Upper lobe of left lung (tissue), 6 donors: ENCODE measurements around the gene BCAS3. TPM values are rescaled to one million over a fixed set of nuclear protein-coding genes. Genes with fewer than 3 reads are reported as not detected.
"Not testable (repeated sequence)": the region's sequence is repeated elsewhere in the genome, so short reads cannot be mapped to it uniquely, and the experiment has no call there.

ENCODE experiments used
- ATAC-seq, 2 donors: fragments of 200-7000 bp; cut with Tn5 transposase; one replicate each; pipeline ENCODE4 v1.9.1; 2022; ENCODE audit warnings: mild to moderate bottlenecking in 2 of 2, moderate library complexity in 2 of 2; ENCODE audit not compliant: low FRiP score in 2 of 2
- DNase-seq, 2 donors: peaks; one replicate each; pipeline ENCODE4 v3.0.0-alpha.2; 2019 to 2020
- H3K27ac ChIP-seq, 4 donors: fragments of 200-600 bp; sonication (generic); one replicate each; pipeline ENCODE4 v1.5.1; 2016 to 2019
- H3K27me3 ChIP-seq, 4 donors: fragments of 200-600 bp; sonication (generic); one replicate each; pipeline ENCODE4 v1.5.1; 2017 to 2019
- H3K36me3 ChIP-seq, 4 donors: fragments of 200-600 bp; sonication (generic); one replicate each; pipeline ENCODE4 v1.5.1; 2016 to 2019
- H3K4me1 ChIP-seq, 4 donors: fragments of 200-600 bp; sonication (generic); one replicate each; pipeline ENCODE4 v1.5.1; 2018 to 2019
- H3K4me3 ChIP-seq, 4 donors: fragments of 200-600 bp; sonication (generic); one replicate each; pipeline ENCODE4 v1.5.1; 2017 to 2019; ENCODE audit warnings: mild to moderate bottlenecking in 2 of 4, moderate library complexity in 1 of 4
- H3K9me3 ChIP-seq, 4 donors: fragments of 200-600 bp; sonication (generic); one replicate each; pipeline ENCODE4 v1.5.1; 2018 to 2019
- EP300 ChIP-seq, 4 donors: sonication (generic); formaldehyde crosslinking; IDR thresholded peaks; one replicate each; pipeline ENCODE4 v1.5.1; 2017; ENCODE audit warnings: antibody characterized with exemption in 4 of 4, control low read depth in 2 of 4
- POLR2A ChIP-seq, 4 donors: fragments of 450-650 bp; IDR thresholded peaks; one replicate each; pipeline ENCODE4 v1.5.1; 2016 to 2017; ENCODE audit warnings: antibody characterized with exemption in 4 of 4, mild to moderate bottlenecking in 2 of 4
- POLR2AphosphoS5 ChIP-seq, 2 donors: sonication (generic); formaldehyde crosslinking; IDR thresholded peaks; one replicate each; pipeline ENCODE4 v1.5.1; 2017; ENCODE audit warnings: antibody characterized with exemption in 2 of 2
- WGBS, 2 donors: methylation state at CpG; one replicate each; pipeline ENCODE4 v1.1.5; 2017 to 2018; 5-methylcytosine and 5-hydroxymethylcytosine counted together
- total RNA-seq, 6 donors: library from RNA; depleted of rRNA in 4 of 6; stranded (reverse); fragments of >200 nt in 4 of 6; gene quantifications; one replicate each; pipeline versions ENCODE4 v1.1.0 to v1.2.1, GENCODE V29; 2016 to 2021
- TF ChIP-seq, protein P1 (sequence below), 6 experiments: fragments of 450-650 bp in 4 of 6; fragments of 200-600 bp in 2 of 6; sonication (generic) in 2 of 6; IDR thresholded peaks; one replicate each; pipeline ENCODE4 v1.5.1; 2016 to 2019; ENCODE audit warnings: antibody characterized with exemption in 6 of 6
- donor health status: DM: no; HTN: no; CAD: no; lungs with moderate emphysema.
- donor health status: DM: no; HTN: yes; CAD: no; lungs with severe emphysema.

BCAS3 gene
- total RNA-seq, 6 donors from 2014 or later: 20.1 to 111 (median 37.0) TPM

DNA sequence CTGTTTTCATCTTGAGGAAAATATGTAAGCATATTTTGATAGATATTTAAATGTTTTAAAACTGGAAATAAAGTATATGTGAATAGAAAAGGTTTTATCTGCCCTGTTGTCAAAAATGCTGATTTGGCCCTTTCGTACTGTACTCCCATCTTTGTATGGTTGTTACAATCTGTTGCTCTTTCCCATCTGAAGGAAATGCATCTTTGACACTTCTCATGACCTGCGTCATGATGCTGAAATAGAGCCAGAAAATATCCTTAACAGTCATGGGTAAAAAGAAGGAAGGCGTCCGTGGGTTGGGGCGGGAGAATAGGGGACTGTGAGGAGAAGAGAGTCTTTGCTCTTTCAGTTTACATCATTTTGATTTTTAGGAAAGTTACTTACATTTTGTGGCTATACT is 327.7 kb downstream of the BCAS3 start:
- no peak overlapping the region for H3K4me3 ChIP-seq
- DNase-seq (no peak), ATAC-seq (no peak)
- WGBS, 2 donors: 81 to 85% methylated on average over 5 of the region's 5 CpGs
- no peaks in the 10 kb centered on the region for H3K27me3 ChIP-seq
- TF ChIP-seq EP300 (IDR thresholded peaks at IDR 0.05) (peak in 1 of 4 donors; percentile 43), POLR2AphosphoS5 (IDR thresholded peaks at IDR 0.05) (no peak)
- TF ChIP-seq, protein P1, sequence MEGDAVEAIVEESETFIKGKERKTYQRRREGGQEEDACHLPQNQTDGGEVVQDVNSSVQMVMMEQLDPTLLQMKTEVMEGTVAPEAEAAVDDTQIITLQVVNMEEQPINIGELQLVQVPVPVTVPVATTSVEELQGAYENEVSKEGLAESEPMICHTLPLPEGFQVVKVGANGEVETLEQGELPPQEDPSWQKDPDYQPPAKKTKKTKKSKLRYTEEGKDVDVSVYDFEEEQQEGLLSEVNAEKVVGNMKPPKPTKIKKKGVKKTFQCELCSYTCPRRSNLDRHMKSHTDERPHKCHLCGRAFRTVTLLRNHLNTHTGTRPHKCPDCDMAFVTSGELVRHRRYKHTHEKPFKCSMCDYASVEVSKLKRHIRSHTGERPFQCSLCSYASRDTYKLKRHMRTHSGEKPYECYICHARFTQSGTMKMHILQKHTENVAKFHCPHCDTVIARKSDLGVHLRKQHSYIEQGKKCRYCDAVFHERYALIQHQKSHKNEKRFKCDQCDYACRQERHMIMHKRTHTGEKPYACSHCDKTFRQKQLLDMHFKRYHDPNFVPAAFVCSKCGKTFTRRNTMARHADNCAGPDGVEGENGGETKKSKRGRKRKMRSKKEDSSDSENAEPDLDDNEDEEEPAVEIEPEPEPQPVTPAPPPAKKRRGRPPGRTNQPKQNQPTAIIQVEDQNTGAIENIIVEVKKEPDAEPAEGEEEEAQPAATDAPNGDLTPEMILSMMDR (IDR thresholded peaks at IDR 0.05): no peak
- no peaks in the 10 kb centered on the region for H3K36me3 ChIP-seq
- H3K27ac ChIP-seq: no peak overlapping the region
- H3K9me3 ChIP-seq: no peaks in the 10 kb centered on the region
- peaks cover 5 to 41% (median 12%) of the 10 kb centered on the region in 4 donors for H3K4me1 ChIP-seq

- peaks cover 5 to 41% (median 12%) of the 10 kb centered on the region in 4 donors for H3K4me1 ChIP-seq
- not testable (repeated sequence) for H3K27me3 ChIP-seq, H3K36me3 ChIP-seq, H3K4me3 ChIP-seq, ATAC-seq, DNase-seq, H3K27ac ChIP-seq, H3K9me3 ChIP-seq
- WGBS, 2 donors: 93 to 95% methylated on average over 3 of the region's 3 CpGs
Measured at GRCh38 chr17:61005958-61006357, 328.3 kb downstream of the BCAS3 start.

DNA sequence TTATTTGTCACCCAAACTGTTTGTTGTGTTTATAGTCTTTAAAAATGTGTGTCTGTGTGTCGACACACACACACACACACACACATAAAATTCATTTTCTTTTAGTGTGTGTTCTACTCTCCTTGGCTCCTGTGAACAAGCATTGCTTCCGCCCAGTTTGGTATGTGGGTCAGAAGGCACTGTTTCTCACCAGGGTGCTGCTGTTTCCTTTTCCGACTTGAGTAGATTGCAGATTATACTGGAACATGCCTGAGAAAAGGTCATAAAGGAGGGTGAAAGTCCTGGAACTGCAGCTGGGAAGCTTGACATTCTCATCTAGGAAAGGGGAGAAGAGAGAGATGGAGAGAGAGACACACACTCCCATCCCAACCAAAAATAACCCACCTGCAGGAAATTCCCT is 330.3 kb downstream of the BCAS3 start:
- WGBS, 2 donors: 57 to 63% methylated on average over 3 of the region's 3 CpGs
- H3K27me3 ChIP-seq: no peaks in the 10 kb centered on the region
- no peak for DNase-seq

GRCh38 chr17:61009663-61010062 is 332.0 kb downstream of the BCAS3 start:
- Histone ChIP-seq H3K27ac (peak overlapping the region in 2 of 4 donors; percentile 23 to 28), H3K36me3 (no peaks in the 10 kb centered on the region), H3K9me3 (no peaks in the 10 kb centered on the region), H3K27me3 (no peaks in the 10 kb centered on the region), H3K4me3 (no peak overlapping the region), H3K4me1 (peaks cover 0 to 24% (median 7%) of the 10 kb centered on the region in 4 donors)
- no peak for DNase-seq
- WGBS, 2 donors: 43 to 57% methylated on average over 1 of the region's 1 CpG
- TF ChIP-seq, protein P1 (IDR thresholded peaks at IDR 0.05): no peak
- TF ChIP-seq POLR2A (IDR thresholded peaks at IDR 0.05) (no peak), POLR2AphosphoS5 (IDR thresholded peaks at IDR 0.05) (no peak), EP300 (IDR thresholded peaks at IDR 0.05) (no peak)
- ATAC-seq: no peak

More for the DNA sequence above, 330.3 kb downstream of the BCAS3 start:
- TF ChIP-seq, protein P1 (IDR thresholded peaks at IDR 0.05): no peak
- TF ChIP-seq POLR2AphosphoS5 (IDR thresholded peaks at IDR 0.05): peak in 1 of 2 donors; percentile 30
- H3K4me1 ChIP-seq: peaks cover 0 to 28% (median 7%) of the 10 kb centered on the region in 4 donors
- ATAC-seq: no peak
- H3K9me3 ChIP-seq: no peaks in the 10 kb centered on the region
- H3K36me3 ChIP-seq: no peaks in the 10 kb centered on the region
- peak overlapping the region; percentile 1 to 71 (median 36) for H3K27ac ChIP-seq
- no peak overlapping the region for H3K4me3 ChIP-seq

GRCh38 chr17:61010661-61011170 is 333.1 kb downstream of the BCAS3 start:
- Histone ChIP-seq H3K4me1 (peaks cover 0 to 21% (median 7%) of the 10 kb centered on the region in 4 donors), H3K9me3 (no peaks in the 10 kb centered on the region), H3K27ac (peak overlapping the region in 1 of 4 donors; percentile 65), H3K4me3 (no peak overlapping the region), H3K36me3 (no peaks in the 10 kb centered on the region), H3K27me3 (no peaks in the 10 kb centered on the region)
- TF ChIP-seq, protein P1 (IDR thresholded peaks at IDR 0.05): no peak
- TF ChIP-seq POLR2AphosphoS5 (IDR thresholded peaks at IDR 0.05) (no peak), POLR2A (IDR thresholded peaks at IDR 0.05) (no peak), EP300 (IDR thresholded peaks at IDR 0.05) (no peak)
- no peak for ATAC-seq
- DNase-seq: no peak
- WGBS, 2 donors: 78 to 88% methylated on average over 2 of the region's 2 CpGs
